IPS DF 19.7 (cell line): Measurements from ENCODE around the gene MAGEB16.

ENCODE experiments used
- DNase-seq: peaks from one replicate; pipeline ENCODE4 v3.0.0-alpha.2; 2013; ENCODE audit warnings: low read depth, low spot score

The MAGEB16 gene

GRCh38 chrX:35798042-35798441, at the start of gene MAGEB16:
Gene MAGEB16, plus strand, starts transcription at chrX:35798342. Its CDS starts 3,855 bp downstream, at chrX:35802197.
- DNase-seq = no peak

DNA sequence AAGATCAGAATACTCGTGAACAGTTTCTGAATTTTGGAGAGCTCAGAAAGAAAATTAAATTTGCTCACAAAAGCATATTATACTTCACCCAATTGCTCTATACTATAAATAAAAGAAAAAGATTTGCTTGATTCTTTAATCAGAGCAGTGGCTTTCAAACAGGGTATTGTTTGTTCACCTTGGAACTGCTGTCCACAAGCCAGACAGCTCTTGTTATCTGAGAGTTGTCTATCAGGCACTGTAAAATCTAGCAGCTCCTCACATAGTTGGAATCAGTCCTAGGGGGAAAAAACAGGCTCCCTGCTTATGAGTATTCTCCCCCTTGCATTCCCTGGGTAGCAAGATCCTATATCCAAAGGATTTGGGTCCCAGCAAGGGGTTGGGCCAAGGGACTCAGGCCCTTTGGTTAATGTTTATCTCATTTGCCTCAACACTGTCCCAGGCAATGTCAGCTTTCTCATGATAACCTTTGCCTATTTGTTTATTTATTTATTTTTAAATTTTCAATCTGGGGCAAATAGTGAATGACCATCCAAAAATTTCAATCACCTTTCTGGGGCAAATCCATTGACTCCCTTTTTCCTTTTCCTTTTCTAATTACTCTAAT, 24.1 kb upstream of the MAGEB16 start:
- no peak for DNase-seq

GRCh38 chrX:35785075-35785474, 13.1 kb upstream of the MAGEB16 start:
- no peak for DNase-seq

GRCh38 chrX:35786271-35786670, 11.9 kb upstream of the MAGEB16 start:
- no peak for DNase-seq

GRCh38 chrX:35787867-35788266, 10.3 kb upstream of the MAGEB16 start:
- no peak for DNase-seq

- DNase-seq = no peak
Measured at GRCh38 chrX:35800474-35800873, 2.3 kb downstream of the MAGEB16 start.

- no peak for DNase-seq
Measured at GRCh38 chrX:35809781-35810180, 11.6 kb downstream of the MAGEB16 start.

- no peak for DNase-seq
Measured at GRCh38 chrX:35819241-35819640, 21.1 kb downstream of the MAGEB16 start.

DNA sequence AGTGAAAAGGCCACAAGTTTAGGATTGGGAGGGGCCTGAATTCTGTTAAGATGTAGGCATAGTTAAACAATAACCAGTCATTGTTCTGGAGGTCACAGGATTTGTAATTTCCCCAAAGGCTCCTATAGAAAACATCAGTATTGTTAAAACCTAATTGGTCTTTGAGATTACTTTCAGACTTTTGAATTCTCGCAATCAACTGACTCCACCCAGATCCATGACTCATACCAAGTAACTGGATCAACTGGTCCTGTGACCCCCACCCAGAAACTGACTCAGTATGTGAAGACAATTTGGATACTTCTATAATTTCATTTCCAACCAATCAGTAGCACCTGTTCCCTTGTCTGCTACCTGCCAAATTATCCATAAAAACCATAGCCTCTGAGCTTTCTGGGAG, 28.4 kb downstream of the MAGEB16 start:
- DNase-seq = no peak

DNA sequence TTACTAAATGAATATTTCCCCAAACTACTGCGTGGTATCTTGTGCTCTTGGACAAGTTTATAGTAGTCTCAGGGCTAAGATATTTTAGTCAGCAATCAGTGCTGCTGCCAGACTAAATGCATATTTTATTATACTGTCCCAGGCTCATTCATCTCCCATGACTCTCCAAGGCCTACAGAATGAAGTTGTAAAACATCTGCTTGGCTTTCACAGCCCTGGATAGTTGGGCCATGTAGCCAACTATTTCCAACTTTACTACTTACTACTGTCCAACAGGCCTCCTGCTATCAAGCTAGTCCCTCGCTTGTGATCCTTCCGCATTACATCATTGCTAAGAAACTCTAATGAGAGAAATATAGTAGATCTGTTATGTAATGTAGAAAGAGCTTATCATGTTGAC, 31.4 kb downstream of the MAGEB16 start:
- no peak for DNase-seq

- no peak for DNase-seq
Measured at GRCh38 chrX:35841872-35842271, 43.7 kb downstream of the MAGEB16 start.

DNA sequence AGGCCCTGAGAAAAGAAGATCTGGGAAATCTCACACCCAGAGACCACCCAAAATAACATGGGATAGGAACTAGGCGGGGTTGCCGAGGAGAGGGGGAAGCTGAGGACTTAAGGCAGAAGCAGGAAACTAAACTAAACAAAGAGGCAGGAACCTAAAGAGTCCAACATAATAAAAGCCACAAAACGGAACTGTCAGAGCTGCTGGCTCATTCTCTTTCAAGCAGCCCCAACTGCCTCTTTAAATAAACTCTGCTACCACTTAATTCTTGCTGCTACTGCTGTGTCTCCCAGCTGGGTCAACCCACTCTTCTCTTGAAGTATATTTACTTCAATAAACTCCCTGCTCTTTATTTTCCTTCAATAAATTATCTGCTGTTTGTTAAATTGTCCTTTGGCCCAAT, 44.5 kb downstream of the MAGEB16 start:
- no peak for DNase-seq

- DNase-seq = no peak
Measured at GRCh38 chrX:35847736-35848135, 49.6 kb downstream of the MAGEB16 start.
